Mesodermal cell (in vitro differentiated cells): Measurements from ENCODE around the gene RNF223.
A peak's percentile ranks its signal among the peaks of the same experiment; 100 is the strongest.
"Not testable (repeated sequence)": the region's sequence is repeated elsewhere in the genome, so short reads cannot be mapped to it uniquely, and the experiment has no call there.

Source experiments
- H3K27ac ChIP-seq: 2 replicates; pipeline ENCODE4 v1.7.0; 2013; ENCODE audit warnings: mild to moderate bottlenecking, low read depth, low read length, moderate library complexity; ENCODE audit not compliant: severe bottlenecking
- H3K36me3 ChIP-seq: 2 replicates; pipeline ENCODE4 v1.7.1; 2013; ENCODE audit warnings: mild to moderate bottlenecking, low read length, moderate library complexity; ENCODE audit not compliant: control insufficient read depth, insufficient read depth
- H3K4me1 ChIP-seq: one replicate; pipeline ENCODE4 v1.7.1; 2013; ENCODE audit warnings: mild to moderate bottlenecking, low read length; ENCODE audit not compliant: insufficient read depth, control insufficient read depth, poor library complexity, severe bottlenecking
- H3K4me3 ChIP-seq: 2 replicates; pipeline ENCODE4 v1.7.0; 2013; ENCODE audit warnings: low read length, control low read depth, mild to moderate bottlenecking; ENCODE audit not compliant: insufficient read depth, poor library complexity, severe bottlenecking; ENCODE audit errors: extremely low read depth
- H3K9me3 ChIP-seq: 2 replicates; pipeline ENCODE4 v1.7.1; 2013; ENCODE audit warnings: mild to moderate bottlenecking, low read length, moderate library complexity; ENCODE audit not compliant: control insufficient read depth
- WGBS, 2 experiments: methylation state at CpG; one replicate each; pipeline ENCODE4 v1.1.5; 2013; ENCODE audit warnings: missing lambda C conversion rate in 2 of 2; ENCODE audit not compliant: insufficient coverage in 2 of 2; 5-methylcytosine and 5-hydroxymethylcytosine counted together

Gene RNF223

GRCh38 chr1:1031659-1032235, 42.4 kb downstream of the RNF223 start:
- H3K36me3 ChIP-seq, result peaks cover 22% of the 10 kb centered on the region
- H3K4me1 ChIP-seq, result peaks cover 15% of the 10 kb centered on the region
- 94 to 98% methylated on average over 4 to 11 of the region's 11 CpGs for WGBS, 2 experiments
- peak overlapping the region; percentile 16 for H3K27ac ChIP-seq
- H3K4me3 ChIP-seq, result no peak overlapping the region
- H3K9me3 ChIP-seq, result no peaks in the 10 kb centered on the region

DNA sequence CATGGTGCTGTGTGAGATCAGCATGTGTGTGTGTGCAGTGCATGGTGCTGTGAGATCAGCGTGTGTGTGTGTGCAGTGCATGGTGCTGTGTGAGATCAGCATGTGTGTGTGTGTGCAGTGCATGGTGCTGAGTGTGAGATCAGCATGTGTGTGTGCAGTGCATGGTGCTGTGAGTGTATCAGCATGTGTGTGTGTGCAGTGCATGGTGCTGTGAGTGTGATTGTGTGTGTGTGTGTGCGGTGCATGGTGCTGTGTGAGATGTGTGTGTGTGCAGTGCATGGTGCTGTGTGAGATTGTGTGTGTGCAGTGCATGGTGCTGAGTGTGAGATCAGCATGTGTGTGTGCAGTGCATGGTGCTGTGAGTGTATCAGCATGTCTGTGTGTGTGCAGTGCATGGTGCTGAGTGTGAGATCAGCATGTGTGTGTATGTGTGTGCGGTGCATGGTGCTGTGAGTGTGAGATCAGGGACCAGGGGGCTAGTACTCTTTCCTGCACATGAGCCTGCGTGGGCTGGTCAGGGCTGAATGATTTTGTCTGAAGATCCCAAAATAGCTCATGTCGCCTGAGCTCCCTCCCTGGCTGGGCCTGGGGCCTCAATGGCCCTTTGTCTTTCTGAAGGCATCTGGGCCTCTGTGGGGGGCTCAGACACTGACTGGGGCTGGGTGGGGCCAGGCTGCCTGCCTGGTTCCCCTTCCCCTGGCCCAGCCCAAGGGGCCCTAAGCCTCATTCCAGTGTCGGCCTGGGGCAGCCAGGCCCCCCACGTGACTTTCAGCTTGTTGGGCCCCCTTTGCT, 43.0 kb downstream of the RNF223 start:
- Histone ChIP-seq H3K27ac (peak overlapping the region; percentile 16), H3K4me1 (peaks cover 22% of the 10 kb centered on the region)
- H3K4me3 ChIP-seq, result not testable (repeated sequence)

DNA sequence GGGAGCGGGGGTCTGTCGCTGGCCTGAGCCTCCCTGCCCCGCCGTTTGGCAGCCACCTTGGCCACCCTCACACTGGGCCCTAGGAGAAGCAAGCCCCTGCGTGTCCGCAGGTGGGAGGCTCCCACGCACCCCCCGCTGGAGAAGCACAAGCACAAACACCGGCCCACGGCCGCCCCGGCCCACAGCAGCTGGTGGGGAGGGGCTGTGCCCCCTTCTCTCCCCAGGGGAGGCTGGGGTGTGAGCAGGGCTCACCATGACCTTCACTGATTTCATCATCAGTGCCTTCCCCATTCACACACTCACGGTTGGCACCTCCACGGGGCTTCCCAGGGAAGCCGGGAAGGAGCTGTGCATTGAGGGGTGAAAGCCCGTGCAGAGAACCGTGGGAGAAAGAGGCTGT, 46.3 kb downstream of the RNF223 start:
- WGBS, 2 experiments, result 86 to 88% methylated on average over 7 to 10 of the region's 17 CpGs
- peaks cover 47% of the 10 kb centered on the region for H3K4me1 ChIP-seq
- H3K27ac ChIP-seq, result no peak overlapping the region

More for the DNA sequence above, 43.0 kb downstream of the RNF223 start:
- WGBS, 2 experiments, result 57 to 69% methylated on average over 4 to 7 of the region's 7 CpGs
- peaks cover 25% of the 10 kb centered on the region for H3K36me3 ChIP-seq
- not testable (repeated sequence) for H3K9me3 ChIP-seq

DNA sequence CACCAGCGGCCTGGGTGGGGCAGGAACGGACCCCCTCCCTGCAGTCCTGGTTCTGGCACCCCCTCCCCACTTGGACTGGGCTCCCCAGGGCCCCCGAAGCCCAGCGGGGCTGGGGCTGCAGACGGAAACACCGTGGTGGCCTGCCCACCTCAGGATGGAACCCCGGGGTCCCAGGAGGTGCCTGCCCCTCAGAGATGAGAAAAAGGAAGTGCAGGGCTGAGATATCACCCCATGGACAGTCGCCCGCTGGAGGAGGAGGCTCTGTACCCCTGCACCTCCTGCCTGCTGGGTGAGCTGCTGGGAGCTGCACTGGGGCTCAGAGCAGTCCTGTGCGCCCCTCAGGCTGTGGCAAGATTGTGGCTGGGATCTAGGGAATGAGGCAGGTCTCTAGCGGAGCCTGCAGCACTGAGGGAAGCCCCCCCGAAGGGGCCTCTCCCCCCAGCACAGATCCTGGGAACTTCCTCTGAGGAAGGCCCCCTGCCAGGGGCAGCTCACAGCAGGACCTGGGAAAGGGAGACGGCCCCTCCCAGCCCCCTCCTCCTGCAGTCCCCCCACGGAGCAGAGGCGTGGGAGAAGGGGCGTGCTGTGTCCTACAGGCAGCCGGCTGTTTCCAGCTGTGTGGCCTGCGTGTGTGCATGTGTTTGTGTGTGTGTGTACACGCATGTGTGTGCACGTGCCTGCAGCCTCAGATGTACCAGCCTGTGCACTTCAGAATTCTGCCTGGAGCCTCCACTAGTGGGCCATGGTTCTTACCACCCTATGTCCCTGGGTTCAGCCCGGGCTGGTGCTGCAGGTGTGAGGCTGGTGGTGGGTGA, 47.3 kb downstream of the RNF223 start:
- no peak overlapping the region for H3K27ac ChIP-seq
- no peak overlapping the region for H3K4me3 ChIP-seq
- no peaks in the 10 kb centered on the region for H3K9me3 ChIP-seq
- peaks cover 50% of the 10 kb centered on the region for H3K4me1 ChIP-seq
- peaks cover 26% of the 10 kb centered on the region for H3K36me3 ChIP-seq
- WGBS, 2 experiments, result 83 to 91% methylated on average over 10 of the region's 21 CpGs

More for the DNA sequence above, 46.3 kb downstream of the RNF223 start:
- peaks cover 21% of the 10 kb centered on the region for H3K36me3 ChIP-seq
- H3K9me3 ChIP-seq, result no peaks in the 10 kb centered on the region
- H3K4me3 ChIP-seq, result no peak overlapping the region

GRCh38 chr1:1025730-1026129, 48.4 kb downstream of the RNF223 start:
- 93 to 97% methylated on average over 6 to 8 of the region's 10 CpGs for WGBS, 2 experiments
- H3K4me1 ChIP-seq, result peaks cover 48% of the 10 kb centered on the region
- H3K4me3 ChIP-seq, result no peak overlapping the region

DNA sequence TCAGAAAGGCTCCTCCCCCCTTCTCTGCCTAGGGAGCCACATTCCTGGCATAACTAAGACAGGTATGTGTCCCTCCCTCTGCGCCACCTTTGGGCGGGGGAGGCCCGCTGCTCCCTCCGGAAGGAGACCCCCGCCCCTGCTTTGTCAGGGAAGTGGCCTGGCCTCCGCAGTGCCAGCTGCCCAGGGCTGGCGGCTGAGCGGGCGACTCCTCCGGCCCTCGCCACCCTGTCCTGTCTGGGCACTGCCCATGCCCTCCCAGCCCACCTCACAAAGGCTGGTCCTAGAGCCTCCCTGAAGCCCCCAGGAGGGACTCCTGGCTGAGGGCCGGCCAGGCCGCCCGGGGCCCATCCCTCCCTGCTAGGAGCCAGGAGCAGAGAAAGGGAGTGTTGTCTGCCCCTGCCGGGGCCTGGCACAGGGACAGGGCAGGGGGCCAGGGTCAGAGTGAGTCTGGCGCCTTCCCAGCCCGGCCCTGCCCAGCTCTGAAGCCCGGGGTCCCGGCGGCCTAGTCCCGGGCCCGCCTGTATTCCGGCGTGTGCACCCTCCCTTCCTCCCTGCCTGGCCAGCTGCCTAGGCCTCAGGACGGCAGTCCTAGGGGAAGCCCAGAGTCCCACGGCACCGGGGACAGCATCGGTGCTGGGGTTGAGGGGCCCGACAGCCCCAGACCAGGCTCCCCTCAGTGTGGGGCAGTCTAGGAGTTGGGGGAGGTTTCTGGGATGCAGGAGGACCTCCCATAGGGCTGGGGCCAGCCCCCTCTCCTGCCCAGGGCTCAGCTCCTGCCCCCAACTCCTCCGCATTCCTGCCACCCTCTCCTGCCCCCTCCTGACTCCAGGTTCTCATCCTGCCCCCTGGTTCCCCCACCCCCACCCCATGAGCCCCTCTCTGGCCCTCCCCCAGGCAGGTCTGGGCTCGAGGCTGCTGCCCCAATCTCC, 49.1 kb downstream of the RNF223 start:
- WGBS, 2 experiments, result 58 to 63% methylated on average over 20 to 22 of the region's 31 CpGs
- no peak overlapping the region for H3K27ac ChIP-seq
- H3K4me1 ChIP-seq, result peaks cover 48% of the 10 kb centered on the region
- no peak overlapping the region for H3K4me3 ChIP-seq
- no peaks in the 10 kb centered on the region for H3K9me3 ChIP-seq
- peaks cover 26% of the 10 kb centered on the region for H3K36me3 ChIP-seq

More at GRCh38 chr1:1025730-1026129, 48.4 kb downstream of the RNF223 start:
- no peaks in the 10 kb centered on the region for H3K9me3 ChIP-seq
- peaks cover 26% of the 10 kb centered on the region for H3K36me3 ChIP-seq
- H3K27ac ChIP-seq, result no peak overlapping the region

DNA sequence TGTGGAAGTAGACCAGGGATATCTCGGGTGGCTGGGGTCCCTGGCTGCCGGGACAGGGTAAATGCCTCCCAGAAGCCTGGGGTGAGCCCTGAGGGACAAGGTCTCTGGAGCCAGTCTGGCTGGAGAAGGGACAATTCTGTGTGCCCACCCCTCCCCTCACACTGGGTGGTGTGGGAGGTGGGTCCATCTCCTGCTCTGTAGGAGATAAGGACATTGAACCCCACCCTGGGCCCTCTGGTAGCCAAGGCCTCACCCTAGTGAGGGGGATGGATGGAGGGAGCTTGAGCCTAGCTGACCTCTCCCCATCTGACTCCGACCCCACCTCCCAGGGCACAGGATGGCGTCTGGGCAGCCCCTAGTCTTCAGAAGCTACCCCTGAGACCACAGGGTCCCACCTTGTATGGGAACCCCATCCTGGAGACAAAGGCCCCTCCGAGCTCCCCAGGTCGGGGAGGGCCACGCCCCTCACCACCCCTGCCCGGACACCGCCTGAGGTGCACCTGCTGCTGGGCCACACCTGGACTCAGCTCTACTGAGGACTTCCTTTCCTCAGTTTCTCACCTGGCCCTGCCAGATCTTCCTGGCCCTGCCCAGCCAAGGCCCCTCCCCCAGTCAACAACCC, 49.8 kb downstream of the RNF223 start:
- no peaks in the 10 kb centered on the region for H3K9me3 ChIP-seq
- H3K4me3 ChIP-seq, result no peak overlapping the region
- H3K36me3 ChIP-seq, result peaks cover 26% of the 10 kb centered on the region
- H3K4me1 ChIP-seq, result peaks cover 48% of the 10 kb centered on the region
- no peak overlapping the region for H3K27ac ChIP-seq
- 77 to 80% methylated on average over 7 to 8 of the region's 9 CpGs for WGBS, 2 experiments

GRCh38 chr1:1023700-1024099, 50.4 kb downstream of the RNF223 start:
- no peak overlapping the region for H3K27ac ChIP-seq
- H3K4me3 ChIP-seq, result no peak overlapping the region
- peaks cover 48% of the 10 kb centered on the region for H3K4me1 ChIP-seq
- H3K9me3 ChIP-seq, result no peaks in the 10 kb centered on the region
- 90 to 93% methylated on average over 11 to 12 of the region's 13 CpGs for WGBS, 2 experiments
- H3K36me3 ChIP-seq, result peaks cover 26% of the 10 kb centered on the region

- 89 to 93% methylated on average over 19 to 22 of the region's 27 CpGs for WGBS, 2 experiments
- Histone ChIP-seq H3K27ac (no peak overlapping the region), H3K4me3 (no peak overlapping the region)
Observed at GRCh38 chr1:1022302-1023009, 51.6 kb downstream of the RNF223 start.

More at GRCh38 chr1:1022302-1023009, 51.6 kb downstream of the RNF223 start:
- Histone ChIP-seq H3K9me3 (no peaks in the 10 kb centered on the region), H3K36me3 (peaks cover 22% of the 10 kb centered on the region), H3K4me1 (peaks cover 48% of the 10 kb centered on the region)
